Fibroblast of skin of back (primary cell): Measurements from ENCODE around the gene MIER2.
"Not testable (repeated sequence)": the region's sequence is repeated elsewhere in the genome, so short reads cannot be mapped to it uniquely, and the experiment has no call there.

Experiments used
- DNase-seq: peaks from one replicate; pipeline ENCODE4 v3.0.0-alpha.2; 2013

The MIER2 gene

DNA sequence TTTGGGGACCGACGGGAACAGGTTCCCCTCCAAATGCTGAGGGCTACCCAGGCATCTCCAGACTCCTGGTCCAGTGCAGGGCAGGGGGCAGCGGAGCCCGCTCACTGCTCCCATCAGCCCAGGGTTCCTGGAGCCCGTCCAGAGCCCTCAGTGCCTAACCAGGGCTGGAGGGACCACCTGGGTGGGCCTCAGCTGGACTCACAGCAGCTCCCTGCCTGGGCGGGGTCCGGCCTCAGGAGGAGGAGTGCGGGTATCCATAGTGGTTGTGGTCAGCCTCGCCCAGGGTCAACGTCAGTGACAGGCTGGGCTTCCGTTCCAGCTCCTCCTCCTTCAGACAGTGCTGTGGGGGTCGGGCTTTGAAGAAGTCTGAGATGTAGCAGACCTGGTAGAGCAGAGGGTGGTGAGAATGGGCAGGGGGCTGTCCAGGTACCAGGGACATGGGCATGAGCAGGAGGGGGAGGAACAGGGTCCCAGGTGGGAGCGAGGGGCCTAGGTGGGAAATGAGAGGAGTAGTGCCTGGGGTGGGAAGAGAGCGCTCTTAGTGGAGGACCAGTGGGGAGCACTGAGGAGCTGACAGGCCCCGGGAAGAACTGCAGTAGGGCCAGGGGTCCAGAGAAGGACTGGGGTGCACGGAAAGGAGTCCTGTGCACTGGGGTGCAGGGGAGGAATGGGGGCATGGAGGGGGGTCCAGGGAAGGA lies 63.3 kb downstream of the MIER2 start:
- DNase-seq = no peak

GRCh38 chr19:280541-281009 lies 64.0 kb downstream of the MIER2 start:
- DNase-seq = no peak

- DNase-seq = no peak
Measured at GRCh38 chr19:279656-280055, 64.9 kb downstream of the MIER2 start.

- DNase-seq = no peak
Measured at GRCh38 chr19:279231-279630, 65.4 kb downstream of the MIER2 start.

DNA sequence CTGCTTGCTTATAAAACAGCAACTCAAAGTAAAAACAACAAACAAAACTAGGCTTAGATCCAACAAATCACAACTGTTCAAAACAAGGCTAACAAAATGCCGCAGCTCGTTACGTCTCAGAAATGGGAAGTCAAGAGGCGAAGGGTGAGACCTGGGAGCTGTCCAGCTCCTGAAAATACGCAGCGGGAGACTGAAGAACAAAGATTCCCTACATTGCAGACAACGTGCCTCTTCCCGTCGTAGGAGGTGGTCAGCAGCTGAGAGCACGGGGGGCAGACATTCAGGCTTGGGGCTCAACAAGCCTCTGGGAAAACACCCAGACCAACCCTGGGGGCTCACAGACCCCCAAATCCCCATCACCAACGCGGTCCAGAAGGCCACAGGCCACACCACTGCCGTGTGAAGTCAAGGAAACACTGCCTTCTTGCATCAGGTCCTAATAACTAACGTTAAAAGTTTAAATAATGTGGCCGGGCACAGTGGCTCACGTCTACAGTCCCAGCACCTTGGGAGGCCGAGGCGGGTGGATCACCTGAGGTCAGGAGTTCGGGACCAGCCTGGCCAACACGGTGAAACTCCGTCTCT lies 66.9 kb downstream of the MIER2 start:
- DNase-seq = peak; percentile 44

DNA sequence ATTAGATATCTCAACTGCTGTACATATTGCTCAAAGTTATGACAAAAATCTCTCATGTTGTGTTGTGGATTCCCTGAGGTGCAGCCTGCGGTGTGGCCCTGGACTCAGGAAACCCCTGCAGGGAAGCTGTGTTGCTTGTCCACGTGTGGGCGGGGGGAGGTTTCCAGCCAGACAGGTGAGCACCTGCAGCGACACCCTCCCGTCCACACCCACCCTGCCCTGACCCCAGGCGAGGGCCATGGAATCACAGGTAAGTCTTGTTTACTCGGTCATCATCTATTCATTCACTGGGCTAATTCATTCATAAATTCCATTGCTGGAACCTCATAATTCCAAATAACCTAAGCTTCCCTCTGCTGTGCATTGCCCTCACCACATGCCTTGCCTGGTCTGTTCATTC lies 67.5 kb downstream of the MIER2 start:
- no peak for DNase-seq

- DNase-seq = no peak
Measured at GRCh38 chr19:275958-276646, 68.5 kb downstream of the MIER2 start.

GRCh38 chr19:275000-275399 lies 69.6 kb downstream of the MIER2 start:
- DNase-seq = no peak

GRCh38 chr19:273393-273792 lies 71.2 kb downstream of the MIER2 start:
- DNase-seq = no peak

DNA sequence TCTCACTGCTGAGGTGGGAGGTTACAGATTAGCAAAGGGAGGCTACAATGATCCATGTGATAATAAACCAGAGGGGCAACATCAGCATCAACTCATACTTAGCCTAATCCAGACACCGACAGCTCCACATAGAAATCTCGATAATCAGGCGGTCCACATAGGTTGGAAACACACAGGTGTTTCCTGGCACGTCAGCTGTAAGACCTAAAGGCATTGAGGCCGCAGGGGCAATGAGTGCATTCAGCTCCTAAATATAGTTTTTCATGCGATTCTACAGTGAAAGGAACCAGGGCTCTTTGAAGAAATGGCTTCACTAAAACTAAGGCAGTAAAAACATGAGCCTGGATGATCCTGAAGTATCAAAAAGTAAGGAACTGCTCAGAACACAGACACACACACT lies 72.7 kb downstream of the MIER2 start:
- DNase-seq = no peak

- DNase-seq = not testable (repeated sequence)
Measured at GRCh38 chr19:270766-271318, 73.8 kb downstream of the MIER2 start.

- DNase-seq = no peak
Measured at GRCh38 chr19:269241-269640, 75.4 kb downstream of the MIER2 start.

- no peak for DNase-seq
Measured at GRCh38 chr19:262125-262524, 82.5 kb downstream of the MIER2 start.

DNA sequence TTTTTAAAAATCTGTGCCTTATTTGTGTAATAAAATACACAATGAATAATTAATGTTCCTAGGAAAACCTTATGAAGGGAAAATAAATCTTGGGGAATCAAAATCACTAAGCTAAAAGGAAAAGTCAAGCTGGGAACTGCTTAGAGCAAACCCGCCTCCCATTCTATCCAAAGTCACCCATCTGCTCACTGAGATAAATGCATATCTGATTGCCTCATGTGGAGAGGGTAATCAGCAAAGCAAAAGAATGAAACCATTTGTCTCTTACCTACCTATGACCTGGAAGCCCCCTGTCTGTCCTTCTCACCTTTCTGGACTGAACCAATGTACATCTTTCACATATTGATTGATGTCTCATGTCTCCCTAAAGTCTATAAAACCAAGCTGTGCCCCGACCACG lies 87.8 kb downstream of the MIER2 start:
- not testable (repeated sequence) for DNase-seq
